Stimulated activated CD8-positive, alpha-beta memory T cell treated with anti-CD3 and anti-CD28 coated beads, Interleukin-12 subunit alpha, Interleukin-12 subunit beta, amount 100 ng/mL, for 1 hour (primary cell): ENCODE measurements around the gene TMEM131.
"Not testable (repeated sequence)": the region's sequence is repeated elsewhere in the genome, so short reads cannot be mapped to it uniquely, and the experiment has no call there.

Experiments
- DNase-seq: peaks from one replicate; pipeline ENCODE4 v3.0.0-alpha.2; 2020; ENCODE audit warnings: low read depth

Gene TMEM131

DNA sequence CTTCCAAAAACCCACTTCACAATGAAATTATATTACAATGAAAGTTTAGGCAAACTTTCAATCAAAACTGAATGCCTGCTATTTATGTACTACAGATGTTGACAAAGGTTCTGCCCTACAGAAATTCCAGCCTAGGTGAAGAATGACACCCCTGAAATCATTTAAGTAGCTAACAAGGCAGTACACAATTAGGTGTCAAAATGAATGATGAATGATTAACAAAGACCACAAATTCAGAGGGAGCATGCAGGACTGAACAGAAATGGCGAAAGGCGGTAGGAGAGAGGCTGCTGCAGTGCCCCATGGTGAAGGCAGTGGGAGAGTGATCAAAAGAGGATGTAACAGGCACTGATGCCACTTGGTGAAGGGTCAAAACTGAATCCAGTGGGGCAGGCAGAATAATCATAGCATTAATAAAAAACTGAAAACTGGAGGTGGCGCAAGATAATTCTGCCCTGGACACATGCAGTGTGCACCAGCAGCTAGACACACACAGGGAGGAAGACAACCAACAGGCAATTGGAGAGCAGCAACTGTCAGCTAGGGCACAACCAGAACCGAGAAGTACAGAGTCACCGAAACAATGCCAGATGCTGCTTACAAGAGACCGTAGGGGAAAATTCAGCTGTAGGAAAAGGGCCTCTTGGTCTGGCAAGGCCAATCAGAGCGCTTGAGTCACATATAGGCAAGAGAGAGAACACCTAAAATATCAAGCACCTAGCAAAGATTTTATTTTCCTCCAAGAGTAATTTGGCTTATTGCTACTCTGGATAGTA, 4.5 kb downstream of the TMEM131 start:
- DNase-seq = no peak

GRCh38 chr2:97988722-97989121, 7.0 kb downstream of the TMEM131 start:
- no peak for DNase-seq

GRCh38 chr2:97985998-97986397, 9.8 kb downstream of the TMEM131 start:
- DNase-seq = no peak

DNA sequence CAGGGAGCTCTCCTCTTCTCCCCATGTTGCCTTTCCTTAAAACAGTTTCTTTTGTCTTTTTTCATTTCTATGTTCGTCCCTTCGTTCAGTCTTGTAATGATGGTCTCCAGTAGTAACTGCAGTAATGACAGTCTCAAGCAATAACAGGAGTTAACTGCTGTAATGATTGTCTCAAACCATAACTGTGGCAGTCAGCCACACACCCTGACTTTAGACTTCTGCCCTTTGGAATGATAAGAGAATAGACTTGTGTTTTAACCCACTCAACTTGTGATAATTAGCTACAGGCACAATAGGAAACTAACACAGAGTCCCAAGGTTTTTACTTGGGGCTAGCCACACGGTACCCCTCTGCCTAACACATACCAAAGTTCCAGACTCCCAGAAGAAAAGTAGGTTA, 12.1 kb downstream of the TMEM131 start:
- DNase-seq = no peak

DNA sequence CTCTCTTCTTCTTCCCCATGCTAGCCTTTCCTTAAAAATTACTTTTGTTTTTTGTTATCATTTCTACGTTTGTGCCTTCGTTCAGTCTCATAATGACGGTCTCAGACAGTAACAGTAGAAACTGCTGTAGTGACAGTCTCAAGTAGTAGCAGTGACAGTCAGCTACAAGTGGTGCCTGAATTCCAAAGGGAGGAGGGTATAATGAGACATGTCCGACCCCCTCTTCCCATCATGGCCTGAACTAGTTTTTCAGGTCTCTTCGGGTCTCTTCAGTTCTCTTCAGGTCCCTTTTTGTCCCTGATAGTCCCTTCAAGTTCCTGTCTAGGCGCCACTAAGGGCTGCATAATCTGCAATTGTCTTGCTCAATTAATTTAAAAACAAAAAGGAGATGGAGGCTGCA, 12.6 kb downstream of the TMEM131 start:
- no peak for DNase-seq

DNA sequence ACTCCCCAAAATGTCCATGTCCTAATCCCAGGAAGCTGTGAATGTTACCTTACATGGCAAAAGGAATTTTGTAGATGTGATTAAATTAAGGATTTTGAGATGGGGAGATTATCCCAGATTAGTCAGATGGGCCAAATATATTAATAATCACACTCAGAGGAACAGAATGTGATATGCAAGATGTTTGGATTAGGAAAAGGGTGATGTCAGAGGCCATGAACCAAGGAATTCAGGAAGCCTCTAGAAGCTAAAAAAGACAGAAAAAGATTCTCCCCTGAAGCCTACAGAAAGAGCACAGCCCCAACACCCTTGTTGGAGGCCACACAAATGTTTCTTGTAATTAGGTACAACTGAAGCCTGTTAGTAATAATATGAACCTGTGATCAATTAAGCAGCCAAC, 13.1 kb downstream of the TMEM131 start:
- DNase-seq = no peak

GRCh38 chr2:97981961-97982360, 13.8 kb downstream of the TMEM131 start:
- no peak for DNase-seq

DNA sequence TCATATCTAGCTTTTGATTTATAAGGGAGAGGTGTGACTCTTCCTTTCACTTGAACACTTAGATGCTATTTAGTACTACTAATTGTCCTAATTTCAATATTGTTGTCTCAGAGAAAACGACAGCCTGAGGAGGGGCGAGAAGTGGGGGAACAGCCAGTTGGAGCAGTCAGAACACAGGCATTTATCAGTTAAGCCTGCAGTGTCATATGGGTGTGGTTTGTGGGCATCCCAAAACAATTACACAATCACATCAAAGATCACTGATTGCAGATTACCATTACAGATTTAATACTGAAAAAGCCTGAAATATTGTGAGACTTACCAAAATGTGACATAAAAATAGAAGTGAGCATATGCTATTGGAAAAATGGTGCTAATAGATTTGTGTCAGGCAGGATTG, 15.8 kb downstream of the TMEM131 start:
- no peak for DNase-seq

- DNase-seq = no peak
Measured at GRCh38 chr2:97974471-97974870, 21.3 kb downstream of the TMEM131 start.

DNA sequence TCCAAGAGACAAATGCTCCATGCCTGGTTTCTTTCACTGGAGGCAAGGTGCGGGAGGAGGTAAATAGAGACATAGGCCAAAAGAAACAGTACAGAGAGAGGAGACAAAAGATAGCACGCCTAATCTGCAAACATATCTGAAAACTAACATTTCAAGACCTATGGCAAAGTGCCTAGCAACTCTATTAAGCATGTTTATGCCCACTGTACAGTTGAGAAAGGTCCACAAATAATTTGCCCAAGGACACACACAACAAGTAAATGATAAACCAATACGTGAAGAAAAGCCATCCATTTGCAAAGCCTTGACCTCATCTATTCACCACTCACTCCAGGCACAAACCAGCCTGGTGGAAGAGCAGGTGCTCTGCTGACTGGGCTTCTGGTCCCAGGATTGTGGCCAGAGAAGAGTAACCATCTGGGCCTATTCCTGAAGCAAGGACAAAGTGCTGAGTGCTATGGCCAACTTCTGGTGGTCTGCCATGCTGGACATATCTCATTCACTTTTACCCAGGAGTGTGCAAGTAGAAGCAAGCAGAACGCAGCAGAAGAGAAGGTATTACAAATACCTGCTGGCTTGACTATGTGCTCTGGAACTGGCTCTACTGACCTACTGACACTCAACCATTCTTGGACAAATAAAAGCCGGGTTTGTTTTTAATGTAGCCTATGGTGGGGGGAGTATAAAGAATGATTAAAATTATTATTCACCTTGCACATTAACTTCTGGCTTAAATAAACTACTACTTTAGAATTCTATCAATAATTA, 25.3 kb downstream of the TMEM131 start:
- DNase-seq = no peak

GRCh38 chr2:97969081-97970067, 26.4 kb downstream of the TMEM131 start:
- no peak for DNase-seq

DNA sequence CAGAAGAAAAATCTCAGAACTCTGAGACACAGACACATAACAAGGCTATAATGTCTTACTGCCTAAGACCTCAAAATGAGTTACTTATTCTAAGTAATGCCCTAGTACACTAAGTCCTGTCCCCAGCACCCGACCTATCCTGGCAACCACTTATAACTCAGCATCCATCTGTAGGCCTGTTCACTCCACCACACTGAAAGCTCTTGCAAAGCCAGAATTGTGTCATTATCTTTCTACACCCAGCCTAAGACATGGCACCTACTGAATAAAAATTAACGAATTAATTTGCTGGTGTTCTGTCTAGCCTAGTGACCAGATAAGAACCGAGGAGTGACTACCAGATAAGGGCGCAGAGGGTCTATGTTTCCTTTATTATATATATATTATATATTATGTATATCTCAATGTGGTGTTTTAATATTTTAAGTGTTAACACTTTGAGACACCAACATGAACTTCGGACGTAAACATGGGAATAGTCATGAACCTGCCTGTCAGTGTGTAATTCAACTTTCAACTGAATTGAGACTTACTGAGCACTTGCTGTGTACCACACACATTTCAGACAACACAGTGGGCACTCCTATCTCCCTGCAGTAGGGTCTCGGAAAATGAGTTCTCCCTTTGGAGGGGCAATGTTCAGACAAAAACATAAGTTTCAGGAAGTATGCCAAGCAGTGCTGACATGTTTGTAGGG, 27.7 kb downstream of the TMEM131 start:
- no peak for DNase-seq

- DNase-seq = no peak
Measured at GRCh38 chr2:97967216-97967592, 28.5 kb downstream of the TMEM131 start.

DNA sequence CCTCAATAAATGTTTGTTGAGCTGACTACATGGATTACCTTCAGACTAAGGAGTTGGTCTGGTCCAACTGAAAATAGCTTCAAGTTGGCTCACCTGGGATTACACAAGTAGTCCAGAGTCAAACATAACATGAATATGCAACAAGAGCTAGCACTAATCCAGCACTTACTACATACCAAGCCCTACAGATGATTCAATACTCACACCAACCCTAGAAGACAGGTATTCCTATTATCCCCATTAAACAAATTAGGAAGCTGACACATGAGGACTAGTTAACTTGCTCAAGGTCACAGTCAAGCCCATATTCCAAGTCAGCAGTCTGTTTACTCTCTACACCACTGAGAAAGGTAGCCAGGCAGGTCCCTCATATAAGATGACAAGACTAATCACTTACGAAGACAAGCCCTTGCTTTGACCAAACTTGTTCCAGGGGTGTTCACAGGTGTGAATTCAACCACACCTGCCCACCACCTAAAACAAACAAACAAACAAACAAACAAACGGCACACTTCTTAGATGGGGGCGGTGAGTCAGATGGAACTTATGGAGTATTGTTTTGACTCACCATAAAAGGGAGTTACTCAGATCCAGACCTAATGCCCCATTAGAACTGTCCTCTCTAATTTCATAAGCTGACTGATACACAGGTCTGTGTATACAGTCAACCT, 29.1 kb downstream of the TMEM131 start:
- no peak for DNase-seq

- DNase-seq = no peak
Measured at GRCh38 chr2:97965116-97965515, 30.6 kb downstream of the TMEM131 start.

- no peak for DNase-seq
Measured at GRCh38 chr2:97963880-97964279, 31.9 kb downstream of the TMEM131 start.

DNA sequence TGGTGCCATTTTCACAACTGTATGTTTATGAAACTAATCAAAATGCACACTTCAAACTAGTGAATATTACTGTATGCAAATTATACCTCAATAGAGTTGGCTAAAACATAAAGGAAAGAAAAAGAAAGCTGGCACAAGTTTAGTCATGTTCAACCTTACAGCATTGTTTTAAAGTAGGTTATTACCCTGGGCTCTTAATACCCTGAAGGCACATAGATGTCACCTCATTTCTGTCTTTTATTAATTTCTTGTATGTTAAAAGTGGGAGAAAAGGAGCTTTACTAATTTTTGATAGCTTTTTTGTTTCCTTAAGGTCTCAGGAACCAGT, 32.7 kb downstream of the TMEM131 start:
- DNase-seq = no peak

DNA sequence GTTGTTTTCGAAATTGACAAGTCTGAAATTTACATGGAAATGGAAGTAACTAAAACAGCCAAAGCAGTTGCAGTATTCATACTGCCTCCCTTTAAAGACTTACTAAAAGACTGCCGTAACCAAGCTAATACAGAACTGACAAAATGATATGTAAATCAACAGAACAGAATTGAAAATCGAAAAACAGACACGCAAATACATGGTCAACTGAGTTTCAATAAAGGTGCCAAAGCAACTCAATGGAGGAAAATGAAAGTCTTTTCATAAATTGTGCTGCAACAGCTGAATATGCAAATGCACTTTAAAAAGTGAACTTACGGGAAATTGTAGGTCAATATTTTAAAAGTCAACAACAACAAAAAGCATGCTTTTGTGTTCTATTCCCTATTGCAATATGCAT, 34.2 kb downstream of the TMEM131 start:
- no peak for DNase-seq

- DNase-seq = no peak
Measured at GRCh38 chr2:97958184-97958583, 37.6 kb downstream of the TMEM131 start.

DNA sequence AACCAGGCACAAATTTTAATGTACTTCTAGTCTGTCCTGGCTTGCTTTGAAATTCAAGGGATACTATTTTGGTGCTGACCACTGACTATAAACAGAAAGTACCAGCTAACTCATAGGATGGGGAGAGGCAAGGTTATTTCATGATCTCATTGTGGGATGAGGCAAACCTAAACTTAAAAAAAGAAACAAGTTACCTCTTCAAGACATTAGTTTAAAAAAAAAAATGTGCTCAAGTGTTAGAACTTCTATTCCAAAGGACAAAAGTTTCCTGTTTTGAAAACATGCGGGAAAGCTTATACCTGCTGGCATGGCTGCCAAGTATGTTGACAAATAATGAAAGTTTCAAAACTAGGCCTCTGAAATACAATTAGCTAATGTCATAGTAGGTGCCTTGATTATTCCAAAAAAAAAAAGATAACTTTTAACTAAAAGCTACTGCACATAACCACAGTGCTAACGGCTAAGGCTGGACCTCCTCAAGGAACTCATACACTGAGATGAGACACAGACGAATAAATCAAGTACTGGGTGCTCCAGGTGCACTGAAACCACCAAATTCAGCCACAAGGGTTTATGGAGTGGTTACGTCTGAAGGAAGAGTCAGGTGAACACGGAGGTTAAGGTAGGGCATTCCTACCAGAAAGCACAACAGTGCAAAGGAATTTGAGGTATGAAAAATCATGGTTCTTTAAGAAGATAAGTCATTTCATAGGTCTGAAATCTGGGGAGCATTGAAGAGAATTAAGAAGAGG, 38.1 kb downstream of the TMEM131 start:
- DNase-seq = no peak

- DNase-seq = not testable (repeated sequence)
Measured at GRCh38 chr2:97956753-97957152, 39.0 kb downstream of the TMEM131 start.
